Neural progenitor cell (in vitro differentiated cells): ENCODE measurements around the gene CLASRP. TPM values are rescaled to one million over a fixed set of nuclear protein-coding genes. Genes with fewer than 3 reads are reported as not detected.

Experiments used
- DNase-seq: peaks from one replicate; pipeline ENCODE4 v3.0.0-alpha.2; 2016; ENCODE audit warnings: low spot score
- H2AFZ ChIP-seq: fragments of 200-600 bp; sonication (generic); replicated peaks from 2 replicates; pipeline ENCODE4 v1.6.1; 2016; ENCODE audit warnings: antibody characterized with exemption
- H3F3A ChIP-seq: fragments of 200-600 bp; sonication (generic); 2 replicates; pipeline ENCODE4 v1.6.1; 2016; ENCODE audit warnings: antibody characterized with exemption, low read depth
- H3K27ac ChIP-seq: fragments of 200-600 bp; sonication (generic); 2 replicates; pipeline ENCODE4 v1.5.1; 2016; ENCODE audit warnings: mild to moderate bottlenecking
- H3K27me3 ChIP-seq: fragments of 200-600 bp; sonication (generic); 2 replicates; pipeline ENCODE4 v1.6.1; 2016; ENCODE audit warnings: mild to moderate bottlenecking, moderate library complexity
- H3K36me3 ChIP-seq: fragments of 200-600 bp; sonication (generic); 2 replicates; pipeline ENCODE4 v1.5.1; 2016
- H3K4me1 ChIP-seq: fragments of 200-600 bp; sonication (generic); 2 replicates; pipeline ENCODE4 v1.6.1; 2016; ENCODE audit warnings: mixed run types
- H3K4me2 ChIP-seq: fragments of 200-600 bp; sonication (generic); 2 replicates; pipeline ENCODE4 v1.6.1; 2016
- H3K4me3 ChIP-seq: fragments of 200-600 bp; sonication (generic); 2 replicates; pipeline ENCODE4 v1.5.1; 2016
- H3K79me2 ChIP-seq: fragments of 200-600 bp; sonication (generic); 2 replicates; pipeline ENCODE4 v1.6.1; 2016; ENCODE audit warnings: low read depth
- H3K9ac ChIP-seq: fragments of 200-600 bp; sonication (generic); 2 replicates; pipeline ENCODE4 v1.6.1; 2016
- H3K9me3 ChIP-seq: fragments of 200-600 bp; sonication (generic); 2 replicates; pipeline ENCODE4 v1.5.1; 2016; ENCODE audit warnings: low read depth
- H4K20me1 ChIP-seq: fragments of 200-600 bp; sonication (generic); 2 replicates; pipeline ENCODE4 v1.6.1; 2016; ENCODE audit warnings: low read depth
- H3K27ac Mint-ChIP-seq: 3 replicates; pipeline ENCODE4 v1.8.0; 2021; ENCODE audit warnings: mixed read lengths
- H3K27me3 Mint-ChIP-seq: 2 replicates; pipeline ENCODE4 v1.8.0; 2022; ENCODE audit warnings: low read depth, mild to moderate bottlenecking, inconsistent platforms, moderate library complexity, mixed read lengths; ENCODE audit not compliant: insufficient read depth
- H3K36me3 Mint-ChIP-seq: 3 replicates; pipeline ENCODE4 v1.8.0; 2021; ENCODE audit warnings: mixed read lengths
- H3K4me1 Mint-ChIP-seq: 3 replicates; pipeline ENCODE4 v1.8.0; 2021; ENCODE audit warnings: mixed read lengths
- H3K4me3 Mint-ChIP-seq: 3 replicates; pipeline ENCODE4 v1.8.0; 2021; ENCODE audit warnings: mild to moderate bottlenecking, moderate library complexity, mixed read lengths
- H3K9me3 Mint-ChIP-seq: 3 replicates; pipeline ENCODE4 v1.8.0; 2020; ENCODE audit warnings: mixed read lengths
- EZH2 ChIP-seq: fragments of 200-600 bp; sonication (generic); IDR thresholded peaks from 2 replicates; pipeline ENCODE4 v1.6.1; 2017; ENCODE audit warnings: antibody characterized with exemption, mild to moderate bottlenecking, moderate library complexity
- EZH2phosphoT487 ChIP-seq: fragments of 200-600 bp; sonication (generic); IDR thresholded peaks from 2 replicates; pipeline ENCODE4 v1.6.1; 2017; ENCODE audit warnings: antibody characterized with exemption
- total RNA-seq: library from RNA; depleted of rRNA; stranded (reverse); fragments of >200 nt; gene quantifications from 2 replicates; pipeline ENCODE4 v1.2.3, GENCODE V29; 2015; ENCODE audit warnings: low replicate concordance
- TF ChIP-seq, protein P1 (sequence below): fragments of 200-600 bp; sonication (generic); IDR thresholded peaks from 2 replicates; pipeline ENCODE4 v1.5.1; 2017; ENCODE audit warnings: antibody characterized with exemption, mild to moderate bottlenecking

CLASRP gene
- total RNA-seq, 1 donor from 2014 or later = 57.0 TPM

DNA sequence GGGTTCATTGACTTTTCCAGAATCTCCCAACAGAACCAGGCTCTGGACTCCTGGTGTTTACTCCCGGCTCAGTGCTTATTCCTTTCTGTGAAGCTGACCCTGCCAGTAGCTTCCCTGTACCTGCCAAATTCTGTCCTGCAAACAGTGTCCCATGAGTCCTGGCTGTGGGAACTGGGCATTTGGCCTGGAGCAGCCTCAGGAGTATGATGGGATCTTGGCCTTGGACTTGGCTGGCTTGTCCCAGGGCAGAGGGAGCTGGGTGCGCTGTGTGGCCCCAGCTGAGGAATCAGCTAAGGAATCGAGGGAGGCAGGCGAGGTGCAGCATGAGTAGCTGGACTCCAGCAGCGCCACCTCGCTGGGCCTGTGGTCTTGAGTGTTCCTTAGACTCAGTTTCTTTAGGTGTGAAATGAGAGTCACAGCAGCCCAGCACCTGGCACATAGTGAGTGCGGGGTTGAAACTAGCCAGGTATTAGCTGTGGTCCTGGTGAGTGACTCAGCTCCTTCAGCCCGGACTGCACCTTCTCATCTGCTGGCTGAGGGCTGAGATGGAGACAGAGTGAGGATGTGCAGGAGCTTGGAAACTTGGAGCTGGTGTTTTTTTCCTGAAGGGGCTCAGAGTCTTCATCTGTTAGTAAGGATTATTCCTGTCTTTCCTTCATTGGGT lies 10.4 kb downstream of the CLASRP start:
- no peak for DNase-seq
- Mint-ChIP-seq H3K27ac (no peak overlapping the region), H3K36me3 (peaks cover 14% of the 10 kb centered on the region), H3K4me3 (no peak overlapping the region), H3K27me3 (peaks cover 2% of the 10 kb centered on the region), H3K9me3 (no peaks in the 10 kb centered on the region), H3K4me1 (no peaks in the 10 kb centered on the region)
- TF ChIP-seq EZH2 (no peak), EZH2phosphoT487 (no peak)
- TF ChIP-seq, protein P1, sequence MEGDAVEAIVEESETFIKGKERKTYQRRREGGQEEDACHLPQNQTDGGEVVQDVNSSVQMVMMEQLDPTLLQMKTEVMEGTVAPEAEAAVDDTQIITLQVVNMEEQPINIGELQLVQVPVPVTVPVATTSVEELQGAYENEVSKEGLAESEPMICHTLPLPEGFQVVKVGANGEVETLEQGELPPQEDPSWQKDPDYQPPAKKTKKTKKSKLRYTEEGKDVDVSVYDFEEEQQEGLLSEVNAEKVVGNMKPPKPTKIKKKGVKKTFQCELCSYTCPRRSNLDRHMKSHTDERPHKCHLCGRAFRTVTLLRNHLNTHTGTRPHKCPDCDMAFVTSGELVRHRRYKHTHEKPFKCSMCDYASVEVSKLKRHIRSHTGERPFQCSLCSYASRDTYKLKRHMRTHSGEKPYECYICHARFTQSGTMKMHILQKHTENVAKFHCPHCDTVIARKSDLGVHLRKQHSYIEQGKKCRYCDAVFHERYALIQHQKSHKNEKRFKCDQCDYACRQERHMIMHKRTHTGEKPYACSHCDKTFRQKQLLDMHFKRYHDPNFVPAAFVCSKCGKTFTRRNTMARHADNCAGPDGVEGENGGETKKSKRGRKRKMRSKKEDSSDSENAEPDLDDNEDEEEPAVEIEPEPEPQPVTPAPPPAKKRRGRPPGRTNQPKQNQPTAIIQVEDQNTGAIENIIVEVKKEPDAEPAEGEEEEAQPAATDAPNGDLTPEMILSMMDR = no peak
- H3K79me2 ChIP-seq = peaks cover 77% of the 10 kb centered on the region
- no peak overlapping the region for H2AFZ ChIP-seq
- no peak overlapping the region for H3K27ac ChIP-seq
- H3F3A ChIP-seq = no peaks in the 10 kb centered on the region
- no peak overlapping the region for H3K9ac ChIP-seq
- H3K9me3 ChIP-seq = no peaks in the 10 kb centered on the region
- H3K27me3 ChIP-seq = no peaks in the 10 kb centered on the region
- H3K4me1 ChIP-seq = no peaks in the 10 kb centered on the region
- H4K20me1 ChIP-seq = peaks cover 84% of the 10 kb centered on the region
- H3K4me3 ChIP-seq = no peak overlapping the region
- no peak overlapping the region for H3K4me2 ChIP-seq
- H3K36me3 ChIP-seq = no peaks in the 10 kb centered on the region

DNA sequence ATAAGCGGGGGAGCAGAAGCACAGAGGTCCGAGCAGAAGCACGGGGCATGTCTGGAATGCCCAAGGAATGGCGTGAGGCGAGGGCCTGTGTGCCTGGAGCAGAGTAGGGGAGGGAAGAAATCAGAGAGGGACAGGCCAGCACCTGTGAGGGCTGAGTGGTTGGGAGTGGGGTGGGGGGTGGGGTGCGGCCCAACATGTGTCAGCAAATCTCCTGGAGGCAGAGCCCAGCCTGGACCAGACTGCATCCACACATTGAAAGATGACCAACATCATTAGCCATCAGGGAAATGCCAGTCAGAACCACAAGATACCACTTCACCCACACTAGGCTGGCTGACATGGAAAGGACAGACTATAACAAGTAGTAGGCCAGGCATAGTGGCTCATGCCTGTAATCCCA lies 11.2 kb downstream of the CLASRP start:
- no peak for DNase-seq
- Histone ChIP-seq H3K27me3 (no peaks in the 10 kb centered on the region), H3K4me3 (no peak overlapping the region), H3K4me2 (no peak overlapping the region), H3K4me1 (no peaks in the 10 kb centered on the region), H3K36me3 (no peaks in the 10 kb centered on the region), H3F3A (no peaks in the 10 kb centered on the region), H3K27ac (no peak overlapping the region), H3K79me2 (peaks cover 69% of the 10 kb centered on the region), H3K9ac (no peak overlapping the region), H2AFZ (no peak overlapping the region), H3K9me3 (no peaks in the 10 kb centered on the region), H4K20me1 (peaks cover 76% of the 10 kb centered on the region)
- no peak for TF ChIP-seq EZH2
- TF ChIP-seq, protein P1 = no peak
- Mint-ChIP-seq H3K4me3 (no peak overlapping the region), H3K4me1 (no peaks in the 10 kb centered on the region), H3K36me3 (peaks cover 14% of the 10 kb centered on the region), H3K27ac (no peak overlapping the region), H3K9me3 (no peaks in the 10 kb centered on the region), H3K27me3 (peaks cover 2% of the 10 kb centered on the region)

DNA sequence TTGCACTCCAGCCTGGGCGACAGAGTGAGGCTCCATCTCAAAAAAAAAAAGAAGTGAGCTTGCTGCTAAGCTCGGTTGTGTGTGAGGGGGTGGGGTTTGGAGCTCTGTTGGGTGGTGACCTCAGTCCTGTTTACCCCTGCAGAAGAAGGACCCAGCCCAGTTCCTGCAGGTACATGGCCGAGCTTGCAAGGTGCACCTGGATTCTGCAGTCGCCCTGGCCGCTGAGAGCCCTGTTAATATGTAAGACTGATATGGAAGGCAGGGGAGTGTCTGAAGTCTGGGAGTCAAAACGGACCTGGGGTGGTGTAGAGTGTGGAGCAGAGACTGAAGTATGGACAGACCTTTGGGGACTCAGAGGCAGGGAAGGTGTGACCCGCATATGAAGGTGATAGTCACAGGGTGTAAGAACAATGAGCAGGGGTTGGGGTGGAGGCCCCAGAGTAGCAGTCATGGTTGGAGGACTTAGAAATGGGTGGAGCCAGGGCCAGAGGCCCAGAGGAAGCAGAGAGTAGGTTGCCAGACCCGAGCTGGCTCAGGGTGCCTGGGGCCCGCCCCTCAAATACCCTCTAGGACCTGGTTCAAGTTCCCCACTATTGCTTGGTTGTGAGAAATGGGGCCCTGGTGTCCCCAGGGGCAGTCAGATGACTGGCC lies 13.2 kb downstream of the CLASRP start:
- Histone ChIP-seq H3K36me3 (no peaks in the 10 kb centered on the region), H4K20me1 (peaks cover 55% of the 10 kb centered on the region), H3K4me2 (no peak overlapping the region), H2AFZ (no peak overlapping the region), H3K9ac (no peak overlapping the region), H3F3A (no peaks in the 10 kb centered on the region), H3K9me3 (no peaks in the 10 kb centered on the region), H3K4me3 (no peak overlapping the region), H3K79me2 (peaks cover 49% of the 10 kb centered on the region), H3K27ac (no peak overlapping the region), H3K27me3 (no peaks in the 10 kb centered on the region), H3K4me1 (no peaks in the 10 kb centered on the region)
- Mint-ChIP-seq H3K27ac (no peak overlapping the region), H3K36me3 (peaks cover 15% of the 10 kb centered on the region), H3K27me3 (peaks cover 2% of the 10 kb centered on the region), H3K4me3 (no peak overlapping the region), H3K4me1 (no peaks in the 10 kb centered on the region), H3K9me3 (no peaks in the 10 kb centered on the region)
- TF ChIP-seq, protein P1 = no peak
- TF ChIP-seq EZH2 = no peak
- TF ChIP-seq EZH2phosphoT487 = no peak
- no peak for DNase-seq
